HG03108 (cell line): Measurements from ENCODE around the gene EPHA7.

Experiments
- ATAC-seq: cut with Tn5 transposase; IDR thresholded peaks from one replicate; pipeline ENCODE4 v1.9.1; 2021; ENCODE audit warnings: moderate library complexity; ENCODE audit not compliant: unreplicated experiment

EPHA7 gene

GRCh38 chr6:93419304-93420162 is at the start of gene EPHA7:
EPHA7 (minus strand) TSS chr6:93419559; CDS start chr6:93419341, 218 bp downstream.
- ATAC-seq, result peak; percentile 82

DNA sequence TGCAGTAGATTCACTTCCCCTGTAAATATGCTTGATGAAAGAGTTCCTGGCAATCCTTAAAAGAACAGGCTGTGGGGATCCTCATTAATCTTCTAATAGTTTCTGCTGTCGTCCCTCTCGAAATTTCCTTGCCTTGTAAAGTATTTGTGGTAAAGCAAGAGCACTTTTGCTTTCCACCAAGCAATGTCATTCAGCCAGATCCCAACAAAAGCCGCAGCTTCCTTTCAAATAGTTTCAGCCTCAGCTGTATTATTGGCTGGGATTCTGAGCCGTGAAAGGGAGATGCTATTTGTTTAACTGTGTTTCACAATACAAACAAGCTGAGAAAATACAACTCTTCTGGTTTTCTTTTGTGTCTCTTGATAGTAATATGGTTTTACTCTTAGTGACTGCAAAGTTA is 48.9 kb upstream of the EPHA7 start:
- ATAC-seq, result no peak

GRCh38 chr6:93454533-93454932 is 35.2 kb upstream of the EPHA7 start:
- no peak for ATAC-seq

GRCh38 chr6:93453956-93454355 is 34.6 kb upstream of the EPHA7 start:
- no peak for ATAC-seq

- no peak for ATAC-seq
Measured at GRCh38 chr6:93447874-93448273, 28.5 kb upstream of the EPHA7 start.

GRCh38 chr6:93437491-93437890 is 18.1 kb upstream of the EPHA7 start:
- no peak for ATAC-seq

GRCh38 chr6:93433592-93433991 is 14.2 kb upstream of the EPHA7 start:
- no peak for ATAC-seq

GRCh38 chr6:93424303-93425064 is 5.1 kb upstream of the EPHA7 start:
- ATAC-seq, result no peak

DNA sequence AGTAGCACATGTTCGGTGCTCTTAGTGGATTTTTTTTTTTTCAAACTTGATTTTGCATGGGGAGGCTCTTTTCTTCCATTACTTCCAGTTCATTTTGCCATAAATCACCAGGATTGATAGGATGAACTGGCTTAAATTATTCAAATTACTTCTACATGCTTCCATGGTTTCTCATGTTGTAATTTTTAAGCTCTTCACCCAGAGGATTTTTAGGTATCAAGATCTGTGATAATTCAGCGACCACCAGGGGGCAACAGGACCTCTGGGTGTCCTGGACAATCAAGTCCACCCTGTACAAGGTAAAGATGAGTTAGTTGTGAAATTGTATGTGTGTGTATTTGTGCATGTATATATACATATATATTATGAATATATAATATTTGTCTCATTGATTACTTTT is 4.2 kb upstream of the EPHA7 start:
- no peak for ATAC-seq

GRCh38 chr6:93420163-93420795 is 920 bp upstream of the EPHA7 start:
- ATAC-seq, result no peak

- ATAC-seq, result no peak
Measured at GRCh38 chr6:93418408-93419303, 703 bp downstream of the EPHA7 start.

- ATAC-seq, result no peak
Measured at GRCh38 chr6:93418033-93418407, 1.3 kb downstream of the EPHA7 start.

DNA sequence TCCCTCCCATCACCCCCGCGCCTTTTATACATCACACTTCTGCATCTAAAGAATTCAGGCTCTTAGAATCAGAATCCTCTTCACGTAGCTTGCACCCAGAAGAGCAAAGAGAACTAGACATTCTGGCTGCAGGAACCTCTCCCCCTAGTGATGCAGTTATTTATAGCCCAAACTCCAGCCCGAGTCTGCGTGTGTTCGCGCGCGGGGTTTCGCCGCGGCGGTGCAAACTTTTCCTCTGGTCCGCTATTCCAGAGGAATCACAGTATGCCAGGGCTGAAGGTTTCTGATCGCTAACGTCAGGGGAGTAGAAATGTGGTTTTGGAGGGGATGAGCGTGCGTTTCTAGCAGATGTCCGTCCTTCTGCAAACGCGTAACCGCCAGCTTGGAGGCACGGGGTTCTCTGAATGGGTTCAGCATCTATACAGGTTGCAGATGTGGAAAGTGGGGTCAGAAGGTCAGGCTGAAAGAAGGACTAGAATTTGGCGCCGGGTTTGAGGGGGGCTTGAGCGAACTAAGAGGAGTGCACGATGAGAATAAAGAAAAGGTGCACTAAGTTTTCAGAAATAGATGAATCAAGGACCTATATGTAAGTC is 1.8 kb downstream of the EPHA7 start:
- no peak for ATAC-seq

- ATAC-seq, result no peak
Measured at GRCh38 chr6:93416571-93417420, 2.6 kb downstream of the EPHA7 start.

- no peak for ATAC-seq
Measured at GRCh38 chr6:93413190-93413589, 6.2 kb downstream of the EPHA7 start.

- ATAC-seq, result no peak
Measured at GRCh38 chr6:93412452-93412851, 6.9 kb downstream of the EPHA7 start.

GRCh38 chr6:93407186-93407585 is 12.2 kb downstream of the EPHA7 start:
- ATAC-seq, result no peak

- ATAC-seq, result no peak
Measured at GRCh38 chr6:93403390-93403789, 16.0 kb downstream of the EPHA7 start.

DNA sequence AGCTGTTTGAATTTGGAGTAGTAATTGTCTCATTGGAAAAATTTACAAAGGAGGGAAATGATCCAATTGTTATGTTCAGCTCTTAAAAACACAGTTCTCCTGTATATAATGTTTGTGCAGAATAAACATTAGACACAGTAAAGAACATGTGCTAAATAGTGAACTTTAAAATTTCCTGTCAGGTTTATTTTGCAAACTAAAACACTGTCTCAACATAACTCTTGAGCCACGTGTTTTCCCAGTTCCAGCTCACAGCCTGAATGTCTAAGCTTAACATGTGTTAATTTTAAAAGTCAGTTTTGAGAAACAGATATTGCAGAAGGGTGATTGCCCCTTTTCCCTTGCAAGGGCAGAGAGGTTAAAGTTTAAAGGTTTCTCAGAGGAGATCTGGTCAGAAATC is 20.6 kb downstream of the EPHA7 start:
- ATAC-seq, result no peak
